PFSK-1 (cell line): ENCODE results near the gene CAPNS2.

ENCODE experiments used
- FOXP2 ChIP-seq: optimal IDR thresholded peaks from 2 replicates; pipeline ENCODE3; 2011; ENCODE audit warnings: borderline replicate concordance, control low read depth, inconsistent platforms; ENCODE audit not compliant: insufficient read depth; ENCODE audit errors: extremely low read length, extremely low read depth
- POLR2AphosphoS5 ChIP-seq: IDR thresholded peaks from 2 replicates; pipeline ENCODE4 v1.6.1; 2012; ENCODE audit warnings: low read depth, mild to moderate bottlenecking, control low read depth, low read length, moderate library complexity
- SIN3A ChIP-seq: IDR thresholded peaks from 2 replicates; pipeline ENCODE4 v1.6.1; 2012; ENCODE audit warnings: mild to moderate bottlenecking, low read length, moderate library complexity, borderline replicate concordance; ENCODE audit not compliant: insufficient read depth
- TAF1 ChIP-seq: IDR thresholded peaks from 2 replicates; pipeline ENCODE4 v1.6.1; 2012; ENCODE audit warnings: low read length, control low read depth, borderline replicate concordance; ENCODE audit not compliant: insufficient read depth
- TF ChIP-seq, protein P1 (sequence below), 2 experiments: IDR thresholded peaks; 2 replicates each; pipeline versions ENCODE4 v1.6.1 to v1.8.0; 2011 to 2012; ENCODE audit warnings: low read depth in 2 of 2, low read length in 2 of 2, control low read depth in 1 of 2, inconsistent platforms in 1 of 2, mild to moderate bottlenecking in 1 of 2, moderate library complexity in 1 of 2; ENCODE audit not compliant: insufficient read depth in 1 of 2

The CAPNS2 gene

GRCh38 chr16:55530316-55530856, 36.1 kb upstream of the CAPNS2 start:
- TF ChIP-seq, protein P1, sequence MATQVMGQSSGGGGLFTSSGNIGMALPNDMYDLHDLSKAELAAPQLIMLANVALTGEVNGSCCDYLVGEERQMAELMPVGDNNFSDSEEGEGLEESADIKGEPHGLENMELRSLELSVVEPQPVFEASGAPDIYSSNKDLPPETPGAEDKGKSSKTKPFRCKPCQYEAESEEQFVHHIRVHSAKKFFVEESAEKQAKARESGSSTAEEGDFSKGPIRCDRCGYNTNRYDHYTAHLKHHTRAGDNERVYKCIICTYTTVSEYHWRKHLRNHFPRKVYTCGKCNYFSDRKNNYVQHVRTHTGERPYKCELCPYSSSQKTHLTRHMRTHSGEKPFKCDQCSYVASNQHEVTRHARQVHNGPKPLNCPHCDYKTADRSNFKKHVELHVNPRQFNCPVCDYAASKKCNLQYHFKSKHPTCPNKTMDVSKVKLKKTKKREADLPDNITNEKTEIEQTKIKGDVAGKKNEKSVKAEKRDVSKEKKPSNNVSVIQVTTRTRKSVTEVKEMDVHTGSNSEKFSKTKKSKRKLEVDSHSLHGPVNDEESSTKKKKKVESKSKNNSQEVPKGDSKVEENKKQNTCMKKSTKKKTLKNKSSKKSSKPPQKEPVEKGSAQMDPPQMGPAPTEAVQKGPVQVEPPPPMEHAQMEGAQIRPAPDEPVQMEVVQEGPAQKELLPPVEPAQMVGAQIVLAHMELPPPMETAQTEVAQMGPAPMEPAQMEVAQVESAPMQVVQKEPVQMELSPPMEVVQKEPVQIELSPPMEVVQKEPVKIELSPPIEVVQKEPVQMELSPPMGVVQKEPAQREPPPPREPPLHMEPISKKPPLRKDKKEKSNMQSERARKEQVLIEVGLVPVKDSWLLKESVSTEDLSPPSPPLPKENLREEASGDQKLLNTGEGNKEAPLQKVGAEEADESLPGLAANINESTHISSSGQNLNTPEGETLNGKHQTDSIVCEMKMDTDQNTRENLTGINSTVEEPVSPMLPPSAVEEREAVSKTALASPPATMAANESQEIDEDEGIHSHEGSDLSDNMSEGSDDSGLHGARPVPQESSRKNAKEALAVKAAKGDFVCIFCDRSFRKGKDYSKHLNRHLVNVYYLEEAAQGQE (IDR thresholded peaks at IDR 0.05; ENCODE audit: insufficient read depth in 1 of 2, low read depth in 2 of 2, low read length in 2 of 2) = no peak
- TF ChIP-seq TAF1 = no peak
- no peak for TF ChIP-seq SIN3A
- TF ChIP-seq FOXP2 = no peak
- TF ChIP-seq POLR2AphosphoS5 = no peak

DNA sequence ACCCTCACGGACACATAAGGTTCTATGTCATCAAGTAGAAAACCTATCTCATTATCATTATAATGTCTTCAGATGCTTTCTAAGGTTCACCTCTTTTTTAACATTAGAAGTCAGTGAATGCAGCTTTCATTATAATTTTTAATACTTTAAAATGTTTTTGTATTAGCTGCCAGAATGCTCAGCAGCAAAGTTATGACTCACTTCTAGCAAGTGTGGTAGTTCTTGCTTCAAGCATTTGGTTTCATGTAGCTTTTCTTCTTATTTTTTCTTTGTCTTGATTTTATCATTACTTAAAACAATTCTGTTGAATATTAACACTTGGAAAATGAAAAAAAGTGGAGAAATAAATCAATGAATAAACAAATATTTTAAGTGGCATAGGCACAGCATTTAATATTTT, 34.3 kb upstream of the CAPNS2 start:
- no peak for TF ChIP-seq SIN3A

GRCh38 chr16:55534756-55535155, 31.7 kb upstream of the CAPNS2 start:
- TF ChIP-seq, protein P1 (IDR thresholded peaks at IDR 0.05; ENCODE audit: insufficient read depth in 1 of 2, low read depth in 2 of 2, low read length in 2 of 2) = no peak
- TF ChIP-seq TAF1 = no peak

GRCh38 chr16:55539049-55539448, 27.4 kb upstream of the CAPNS2 start:
- no peak for TF ChIP-seq FOXP2
- no peak for TF ChIP-seq POLR2AphosphoS5
- TF ChIP-seq, protein P1 (IDR thresholded peaks at IDR 0.05; ENCODE audit: insufficient read depth in 1 of 2, low read depth in 2 of 2, low read length in 2 of 2) = no peak
- TF ChIP-seq TAF1 = no peak
- TF ChIP-seq SIN3A = no peak

GRCh38 chr16:55539488-55539887, 27.0 kb upstream of the CAPNS2 start:
- TF ChIP-seq POLR2AphosphoS5 (no peak), TAF1 (no peak), SIN3A (no peak), FOXP2 (no peak)
- TF ChIP-seq, protein P1 (IDR thresholded peaks at IDR 0.05; ENCODE audit: insufficient read depth in 1 of 2, low read depth in 2 of 2, low read length in 2 of 2) = no peak
